HG03025 (cell line): ENCODE results near the gene FBXW4.
A peak's percentile ranks its signal among the peaks of the same experiment; 100 is the strongest.

Experiments
- ATAC-seq: cut with Tn5 transposase; IDR thresholded peaks from one replicate; pipeline ENCODE4 v1.9.1; 2021; ENCODE audit warnings: mild to moderate bottlenecking, moderate library complexity; ENCODE audit not compliant: unreplicated experiment, low FRiP score

The FBXW4 gene

GRCh38 chr10:101694674-101695403 lies at the start of gene FBXW4:
TSS of gene FBXW4 (minus strand) at chr10:101695170. CDS start at chr10:101695105, 65 bp downstream.
- ATAC-seq = peak; percentile 63

- no peak for ATAC-seq
These were observed 49.3 kb upstream of the FBXW4 start for GRCh38 chr10:101744267-101744666.

- no peak for ATAC-seq
These were observed 47.0 kb upstream of the FBXW4 start for GRCh38 chr10:101741938-101742337.

- ATAC-seq = no peak
These were observed 41.7 kb upstream of the FBXW4 start for GRCh38 chr10:101736666-101737065.

GRCh38 chr10:101732096-101732495 lies 37.1 kb upstream of the FBXW4 start:
- no peak for ATAC-seq

GRCh38 chr10:101726115-101726387 lies 31.1 kb upstream of the FBXW4 start:
- ATAC-seq = no peak

GRCh38 chr10:101725296-101726114 lies 30.5 kb upstream of the FBXW4 start:
- ATAC-seq = no peak

- no peak for ATAC-seq
These were observed 29.5 kb upstream of the FBXW4 start for GRCh38 chr10:101724446-101724845.

GRCh38 chr10:101723176-101723575 lies 28.2 kb upstream of the FBXW4 start:
- no peak for ATAC-seq

GRCh38 chr10:101721806-101722205 lies 26.8 kb upstream of the FBXW4 start:
- no peak for ATAC-seq

- ATAC-seq = no peak
These were observed 25.7 kb upstream of the FBXW4 start for GRCh38 chr10:101720606-101721230.

- no peak for ATAC-seq
These were observed 23.8 kb upstream of the FBXW4 start for GRCh38 chr10:101718690-101719275.

GRCh38 chr10:101716891-101717659 lies 22.1 kb upstream of the FBXW4 start:
- no peak for ATAC-seq

- ATAC-seq = no peak
These were observed 18.0 kb upstream of the FBXW4 start for GRCh38 chr10:101712997-101713396.

GRCh38 chr10:101710793-101711192 lies 15.8 kb upstream of the FBXW4 start:
- no peak for ATAC-seq

- no peak for ATAC-seq
These were observed 15.2 kb upstream of the FBXW4 start for GRCh38 chr10:101710059-101710695.

GRCh38 chr10:101709359-101710058 lies 14.5 kb upstream of the FBXW4 start:
- ATAC-seq = no peak

GRCh38 chr10:101708870-101709269 lies 13.9 kb upstream of the FBXW4 start:
- no peak for ATAC-seq

- no peak for ATAC-seq
These were observed 13.1 kb upstream of the FBXW4 start for GRCh38 chr10:101708073-101708472.
